IPS DF 4.7 (cell line): ENCODE results near the gene DYNC2I2.
"Not testable (repeated sequence)": the region's sequence is repeated elsewhere in the genome, so short reads cannot be mapped to it uniquely, and the experiment has no call there.

ENCODE experiments used
- DNase-seq: peaks from one replicate; pipeline ENCODE4 v3.0.0-alpha.2; 2013; ENCODE audit warnings: low spot score; ENCODE audit errors: extremely low read depth

DYNC2I2 gene

GRCh38 chr9:128685636-128686489 lies 29.2 kb upstream of the DYNC2I2 start:
- DNase-seq = no peak

GRCh38 chr9:128684325-128685199 lies 27.9 kb upstream of the DYNC2I2 start:
- no peak for DNase-seq

- no peak for DNase-seq
Measured at GRCh38 chr9:128684065-128684324, 27.3 kb upstream of the DYNC2I2 start.

- peak; percentile 85 for DNase-seq
Measured at GRCh38 chr9:128683340-128684064, 26.9 kb upstream of the DYNC2I2 start.

- DNase-seq = no peak
Measured at GRCh38 chr9:128677794-128678193, 21.1 kb upstream of the DYNC2I2 start.

- no peak for DNase-seq
Measured at GRCh38 chr9:128675382-128675781, 18.7 kb upstream of the DYNC2I2 start.

- DNase-seq = no peak
Measured at GRCh38 chr9:128669786-128670185, 13.1 kb upstream of the DYNC2I2 start.

GRCh38 chr9:128666481-128666941 lies 9.9 kb upstream of the DYNC2I2 start:
- DNase-seq = not testable (repeated sequence)

- no peak for DNase-seq
Measured at GRCh38 chr9:128657796-128658195, 1.1 kb upstream of the DYNC2I2 start.

- no peak for DNase-seq
Measured at GRCh38 chr9:128657344-128657704, 677 bp upstream of the DYNC2I2 start.

- DNase-seq = no peak
Measured at GRCh38 chr9:128654481-128654880, 2.2 kb downstream of the DYNC2I2 start.

- no peak for DNase-seq
Measured at GRCh38 chr9:128653908-128654307, 2.7 kb downstream of the DYNC2I2 start.

- no peak for DNase-seq
Measured at GRCh38 chr9:128651798-128652197, 4.8 kb downstream of the DYNC2I2 start.

- DNase-seq = peak; percentile 9
Measured at GRCh38 chr9:128648206-128648605, 8.4 kb downstream of the DYNC2I2 start.

- DNase-seq = no peak
Measured at GRCh38 chr9:128643519-128644300, 12.9 kb downstream of the DYNC2I2 start.

GRCh38 chr9:128642675-128643245 lies 13.9 kb downstream of the DYNC2I2 start:
- no peak for DNase-seq

- no peak for DNase-seq
Measured at GRCh38 chr9:128640603-128641002, 16.0 kb downstream of the DYNC2I2 start.

GRCh38 chr9:128638580-128638979 lies 18.1 kb downstream of the DYNC2I2 start:
- DNase-seq = no peak

GRCh38 chr9:128637656-128638055 lies 19.0 kb downstream of the DYNC2I2 start:
- DNase-seq = no peak
